SU-DHL-6 (cell line): Measurements from ENCODE around the gene BTN2A1.
A peak's percentile ranks its signal among the peaks of the same experiment; 100 is the strongest.

Experiments used
- H2AFZ ChIP-seq: fragments of 200-600 bp; sonication (generic); 2 replicates; pipeline ENCODE4 v1.6.1; 2014; ENCODE audit warnings: low read depth, mild to moderate bottlenecking, moderate library complexity, mixed read lengths, antibody characterized with exemption, low read length; ENCODE audit not compliant: severe bottlenecking
- H3F3A ChIP-seq: fragments of 200-600 bp; shearing (Covaris generic); 2 replicates; pipeline ENCODE4 v1.6.0; 2016; ENCODE audit warnings: antibody characterized with exemption, mild to moderate bottlenecking; ENCODE audit not compliant: insufficient read depth
- H3K27ac ChIP-seq: fragments of 200-600 bp; sonication (generic); 2 replicates; pipeline ENCODE4 v1.5.1; 2016; ENCODE audit warnings: low read depth, mild to moderate bottlenecking, low read length, moderate library complexity, mixed read lengths
- H3K27me3 ChIP-seq: fragments of 200-600 bp; sonication (generic), shearing (Covaris generic); 2 replicates; pipeline ENCODE4 v1.6.0; 2014; ENCODE audit warnings: mild to moderate bottlenecking, low read length
- H3K36me3 ChIP-seq: fragments of 200-600 bp; sonication (generic); 2 replicates; pipeline ENCODE4 v1.6.1; 2014; ENCODE audit warnings: mild to moderate bottlenecking, low read length, mixed read lengths
- H3K4me2 ChIP-seq: fragments of 300-600, 200-600 bp; shearing (Covaris generic), sonication (generic); 2 replicates; pipeline ENCODE4 v1.6.0; 2014; ENCODE audit warnings: low read length, low read depth, mild to moderate bottlenecking; ENCODE audit not compliant: poor library complexity, severe bottlenecking
- H3K4me3 ChIP-seq: fragments of 200-600 bp; sonication (generic); 2 replicates; pipeline ENCODE4 v1.5.1; 2014; ENCODE audit warnings: antibody characterized with exemption, low read length, mild to moderate bottlenecking, mixed read lengths; ENCODE audit not compliant: insufficient read depth, poor library complexity, severe bottlenecking
- H3K79me2 ChIP-seq: fragments of 200-600 bp; sonication (generic); 2 replicates; pipeline ENCODE4 v1.6.1; 2014; ENCODE audit warnings: mild to moderate bottlenecking, low read length, moderate library complexity; ENCODE audit not compliant: insufficient read depth
- H3K9ac ChIP-seq: fragments of 200-600 bp; sonication (generic); 2 replicates; pipeline ENCODE4 v1.7.0; 2014; ENCODE audit warnings: mild to moderate bottlenecking, low read length
- H3K9me2 ChIP-seq: fragments of 200-600 bp; sonication (generic); replicated peaks from 2 replicates; pipeline ENCODE4 v1.6.1; 2014; ENCODE audit warnings: low read length; ENCODE audit not compliant: insufficient read depth
- H3K9me3 ChIP-seq: fragments of 200-600 bp; sonication (generic); 2 replicates; pipeline ENCODE4 v1.6.1; 2014; ENCODE audit warnings: low read length, mixed read lengths; ENCODE audit not compliant: insufficient read depth
- H4K20me1 ChIP-seq: fragments of 200-600 bp; sonication (generic); 2 replicates; pipeline ENCODE4 v1.6.1; 2014; ENCODE audit warnings: low read depth, mild to moderate bottlenecking, antibody characterized with exemption, low read length, moderate library complexity, mixed read lengths
- EZH2phosphoT487 ChIP-seq: fragments of 200-600 bp; sonication (generic), shearing (Covaris generic); conservative IDR thresholded peaks from 2 replicates; pipeline ENCODE4 v1.6.1; 2018; ENCODE audit warnings: mild to moderate bottlenecking, antibody characterized with exemption, low read length, moderate library complexity, mixed read lengths
- TF ChIP-seq, protein P1 (sequence below): fragments of 200-600 bp; sonication (generic); IDR thresholded peaks from one replicate; pipeline ENCODE4 v1.5.1; 2017; ENCODE audit warnings: antibody characterized with exemption, mild to moderate bottlenecking, low read length, moderate library complexity; ENCODE audit not compliant: insufficient read depth, poor library complexity, severe bottlenecking

Gene BTN2A1

DNA sequence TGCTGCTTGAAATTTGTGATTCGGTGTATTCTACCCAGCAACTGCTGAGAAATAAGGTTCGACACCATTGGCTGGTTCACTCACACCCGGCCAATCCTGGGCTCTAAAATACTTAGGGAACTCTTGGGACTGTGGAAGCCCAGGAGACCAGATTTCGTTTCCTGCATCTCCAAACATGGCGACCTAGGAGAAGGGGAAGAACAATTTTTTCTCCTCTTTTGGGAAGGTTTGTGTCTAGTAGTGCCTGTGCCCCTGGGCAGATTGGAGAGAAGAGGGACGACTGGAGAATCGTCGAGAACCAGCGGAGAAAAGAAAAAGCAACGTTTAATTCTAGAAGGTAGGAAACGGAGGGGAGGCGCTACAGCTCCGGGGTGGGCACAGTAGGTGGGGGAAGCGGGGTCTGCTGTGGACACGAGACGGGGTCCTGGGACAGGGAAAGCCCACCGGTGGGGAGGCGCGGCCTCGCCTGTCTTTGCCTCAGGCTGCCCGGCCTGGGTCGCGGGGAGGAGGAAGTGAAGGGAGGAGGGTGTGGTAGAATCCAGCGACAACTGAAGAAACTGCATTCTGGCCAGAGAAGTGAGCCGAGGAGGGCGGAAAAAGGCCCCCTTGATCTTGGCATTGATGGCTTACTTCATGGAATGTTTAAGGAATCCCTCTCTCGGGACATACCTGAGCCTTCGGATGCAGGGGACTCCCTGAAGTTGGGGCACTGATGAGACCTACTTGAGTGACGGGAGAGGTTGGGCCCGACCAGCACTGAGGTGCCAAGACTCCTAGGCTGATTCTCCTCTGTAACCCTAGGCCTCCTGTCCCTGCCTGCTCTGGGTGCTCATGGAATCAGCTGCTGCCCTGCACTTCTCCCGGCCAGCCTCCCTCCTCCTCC lies at the start of gene BTN2A1:
Gene BTN2A1 (plus strand): TSS at position 150 of the 883 bp plus-strand sequence. CDS start 682 bp downstream, at position 832.
- H3K4me3 ChIP-seq = peak within 1 kb of the TSS; percentile 87
- H3F3A ChIP-seq = no peaks in the 10 kb centered on the region
- H3K36me3 ChIP-seq = peaks cover 21% of the 10 kb centered on the region; the same call in 1 of the 2 replicates
- H3K27ac ChIP-seq = peak within 1 kb of the TSS; percentile 65
- H3K4me2 ChIP-seq = peak within 1 kb of the TSS; percentile 58
- no peaks in the 10 kb centered on the region for H3K9me3 ChIP-seq
- peaks cover 38% of the 10 kb centered on the region for H3K79me2 ChIP-seq
- no peaks in the 10 kb centered on the region for H3K27me3 ChIP-seq
- peak within 1 kb of the TSS; percentile 85 for H3K9ac ChIP-seq
- H4K20me1 ChIP-seq = no peaks in the 10 kb centered on the region
- peak within 1 kb of the TSS; percentile 87 for H2AFZ ChIP-seq
- TF ChIP-seq EZH2phosphoT487 = no peak
- TF ChIP-seq, protein P1, sequence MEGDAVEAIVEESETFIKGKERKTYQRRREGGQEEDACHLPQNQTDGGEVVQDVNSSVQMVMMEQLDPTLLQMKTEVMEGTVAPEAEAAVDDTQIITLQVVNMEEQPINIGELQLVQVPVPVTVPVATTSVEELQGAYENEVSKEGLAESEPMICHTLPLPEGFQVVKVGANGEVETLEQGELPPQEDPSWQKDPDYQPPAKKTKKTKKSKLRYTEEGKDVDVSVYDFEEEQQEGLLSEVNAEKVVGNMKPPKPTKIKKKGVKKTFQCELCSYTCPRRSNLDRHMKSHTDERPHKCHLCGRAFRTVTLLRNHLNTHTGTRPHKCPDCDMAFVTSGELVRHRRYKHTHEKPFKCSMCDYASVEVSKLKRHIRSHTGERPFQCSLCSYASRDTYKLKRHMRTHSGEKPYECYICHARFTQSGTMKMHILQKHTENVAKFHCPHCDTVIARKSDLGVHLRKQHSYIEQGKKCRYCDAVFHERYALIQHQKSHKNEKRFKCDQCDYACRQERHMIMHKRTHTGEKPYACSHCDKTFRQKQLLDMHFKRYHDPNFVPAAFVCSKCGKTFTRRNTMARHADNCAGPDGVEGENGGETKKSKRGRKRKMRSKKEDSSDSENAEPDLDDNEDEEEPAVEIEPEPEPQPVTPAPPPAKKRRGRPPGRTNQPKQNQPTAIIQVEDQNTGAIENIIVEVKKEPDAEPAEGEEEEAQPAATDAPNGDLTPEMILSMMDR = peak; percentile 18
- no peaks in the 10 kb centered on the region for H3K9me2 ChIP-seq

DNA sequence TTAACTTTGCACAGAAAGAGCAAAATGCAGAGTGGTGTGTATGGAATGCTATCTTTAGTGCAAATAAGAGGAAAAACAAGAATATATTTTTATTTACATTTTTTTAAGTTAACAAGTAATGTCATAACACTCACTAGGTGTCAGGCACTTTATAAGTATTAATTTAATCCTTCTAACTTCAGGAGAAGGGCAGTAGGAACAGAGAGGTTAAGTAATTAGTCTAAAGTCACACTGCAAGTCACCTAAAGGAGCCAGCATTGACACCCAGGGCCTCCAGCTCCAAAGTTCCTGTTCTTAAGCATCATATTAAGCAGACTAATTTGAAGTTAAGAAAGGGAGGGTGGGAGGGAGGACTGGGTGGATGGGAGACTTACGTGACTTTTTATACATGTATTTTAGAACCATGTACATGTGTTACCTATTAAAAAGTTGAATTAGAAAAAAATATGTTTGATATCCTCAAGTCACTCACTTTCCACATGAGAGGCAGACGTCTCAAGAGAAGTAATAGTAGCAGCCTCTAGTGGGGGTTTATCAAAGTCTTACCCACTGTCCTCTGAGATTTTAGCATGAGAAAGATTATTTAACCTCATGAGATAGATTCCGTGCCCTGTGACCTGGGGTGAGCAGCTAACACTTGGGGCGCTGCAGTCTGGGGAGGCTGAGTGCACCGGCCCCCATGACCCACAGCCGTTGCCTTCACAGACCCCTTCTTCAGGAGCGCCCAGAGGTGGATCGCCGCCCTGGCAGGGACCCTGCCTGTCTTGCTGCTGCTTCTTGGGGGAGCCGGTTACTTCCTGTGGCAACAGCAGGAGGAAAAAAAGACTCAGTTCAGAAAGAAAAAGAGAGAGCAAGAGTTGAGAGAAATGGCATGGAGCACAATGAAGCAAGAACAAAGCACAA lies 48.7 kb upstream of the BTN2A1 start:
- TF ChIP-seq, protein P1 = no peak
- TF ChIP-seq EZH2phosphoT487 = no peak

DNA sequence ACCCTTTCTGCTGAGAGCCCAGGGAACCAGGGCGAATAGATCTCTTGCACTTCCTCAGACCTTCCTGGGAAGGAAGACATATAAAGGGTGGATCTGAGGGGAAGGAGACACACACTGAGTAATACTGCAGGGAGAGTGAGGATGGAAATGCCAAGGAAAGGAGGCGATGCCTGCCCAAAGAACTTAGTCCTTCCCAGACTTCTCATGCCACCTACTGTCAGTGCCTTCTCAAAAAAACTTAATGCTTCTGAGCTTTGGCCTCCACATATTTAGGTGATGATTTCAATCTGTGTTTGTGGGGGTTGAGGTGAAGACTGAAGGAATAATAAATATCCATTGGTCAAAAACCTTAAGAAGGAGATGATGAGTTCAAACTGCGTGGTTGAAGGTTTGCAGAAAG lies 46.0 kb upstream of the BTN2A1 start:
- no peaks in the 10 kb centered on the region for H3K27me3 ChIP-seq
- no peak overlapping the region for H3K9ac ChIP-seq
- H3K79me2 ChIP-seq = no peaks in the 10 kb centered on the region
- no peaks in the 10 kb centered on the region for H3K9me3 ChIP-seq
- no peak overlapping the region for H2AFZ ChIP-seq
- TF ChIP-seq, protein P1 = no peak
- TF ChIP-seq EZH2phosphoT487 = no peak
- no peak overlapping the region for H3K4me2 ChIP-seq
- no peak overlapping the region for H3K4me3 ChIP-seq
- H3K9me2 ChIP-seq = no peaks in the 10 kb centered on the region
- no peaks in the 10 kb centered on the region for H3K36me3 ChIP-seq
- H4K20me1 ChIP-seq = no peaks in the 10 kb centered on the region
- H3F3A ChIP-seq = no peaks in the 10 kb centered on the region
- no peak overlapping the region for H3K27ac ChIP-seq

More for the DNA sequence above, 48.7 kb upstream of the BTN2A1 start:
- Histone ChIP-seq H3K4me2 (no peak overlapping the region), H4K20me1 (no peaks in the 10 kb centered on the region), H3K9me2 (no peaks in the 10 kb centered on the region), H2AFZ (no peak overlapping the region), H3K9me3 (no peaks in the 10 kb centered on the region), H3K27ac (no peak overlapping the region), H3K4me3 (no peak overlapping the region), H3K79me2 (no peaks in the 10 kb centered on the region), H3K36me3 (no peaks in the 10 kb centered on the region), H3F3A (no peaks in the 10 kb centered on the region), H3K9ac (no peak overlapping the region), H3K27me3 (no peaks in the 10 kb centered on the region)
